Liver (tissue), 9 donors: ENCODE data around the gene GORASP2. TPM values are rescaled to one million over a fixed set of nuclear protein-coding genes. Genes with fewer than 3 reads are reported as not detected.

Experiments used
- DNase-seq: peaks from one replicate; pipeline ENCODE4 v3.0.0-alpha.2; 2017; ENCODE audit warnings: low spot score
- H3K27ac ChIP-seq, 2 donors: one replicate each; pipeline ENCODE4 v1.7.0; 2013; ENCODE audit warnings: inconsistent platforms in 2 of 2, low read length in 2 of 2, control low read depth in 1 of 2, low read depth in 1 of 2, mild to moderate bottlenecking in 1 of 2
- H3K27me3 ChIP-seq, 4 donors: one replicate each; pipeline versions ENCODE4 v1.6.1 to v1.7.0; 2013; ENCODE audit warnings: low read length in 3 of 4, inconsistent platforms in 1 of 4, mild to moderate bottlenecking in 1 of 4, moderate library complexity in 1 of 4; ENCODE audit not compliant: control insufficient read depth in 4 of 4, insufficient read depth in 4 of 4
- H3K36me3 ChIP-seq, 4 donors: one replicate each; pipeline versions ENCODE4 v1.6.1 to v1.7.0; 2013; ENCODE audit warnings: low read length in 3 of 4, mild to moderate bottlenecking in 3 of 4, low read depth in 1 of 4, moderate library complexity in 1 of 4; ENCODE audit not compliant: control insufficient read depth in 4 of 4, insufficient read depth in 3 of 4
- H3K4me1 ChIP-seq, 4 donors: one replicate each; pipeline versions ENCODE4 v1.6.1 to v1.7.0; 2013; ENCODE audit warnings: low read length in 3 of 4, mild to moderate bottlenecking in 3 of 4, moderate library complexity in 1 of 4; ENCODE audit not compliant: control insufficient read depth in 4 of 4, insufficient read depth in 4 of 4
- H3K4me3 ChIP-seq, 3 donors: one replicate each; pipeline versions ENCODE4 v1.6.1 to v1.7.0; 2013; ENCODE audit warnings: low read length in 3 of 3, control low read depth in 1 of 3, low read depth in 1 of 3, mild to moderate bottlenecking in 1 of 3
- H3K9ac ChIP-seq, 2 donors: one replicate each; pipeline ENCODE4 v1.7.0; 2013; ENCODE audit warnings: low read length in 2 of 2, mild to moderate bottlenecking in 2 of 2, moderate library complexity in 2 of 2, control low read depth in 1 of 2, low read depth in 1 of 2
- H3K9me3 ChIP-seq, 4 donors: one replicate each; pipeline versions ENCODE4 v1.6.1 to v1.7.0; 2013; ENCODE audit warnings: low read length in 3 of 4; ENCODE audit not compliant: control insufficient read depth in 4 of 4
- ATF3 ChIP-seq: IDR thresholded peaks from 2 replicates; pipeline ENCODE4 v1.6.1; 2016; ENCODE audit warnings: antibody characterized with exemption
- EGR1 ChIP-seq, 2 donors: IDR thresholded peaks; 2 replicates each; pipeline ENCODE4 v1.6.1; 2016 to 2018; ENCODE audit warnings: antibody characterized with exemption in 2 of 2, low read depth in 2 of 2
- FOXA2 ChIP-seq: IDR thresholded peaks from 2 replicates; pipeline ENCODE4 v1.6.1; 2016; ENCODE audit warnings: antibody characterized with exemption
- GABPA ChIP-seq, 2 donors: IDR thresholded peaks in 1 of 2; conservative IDR thresholded peaks in 1 of 2; 2 replicates each; pipeline ENCODE4 v1.6.1; 2016; ENCODE audit warnings: antibody characterized with exemption in 2 of 2, mild to moderate bottlenecking in 1 of 2, moderate library complexity in 1 of 2
- HNF4A ChIP-seq, 2 donors: conservative IDR thresholded peaks; 2 replicates each; pipeline ENCODE4 v1.6.1; 2016; ENCODE audit warnings: antibody characterized with exemption in 2 of 2, mild to moderate bottlenecking in 2 of 2
- HNF4G ChIP-seq: IDR thresholded peaks from 2 replicates; pipeline ENCODE4 v1.6.1; 2016; ENCODE audit warnings: antibody characterized with exemption
- JUND ChIP-seq, 2 donors: IDR thresholded peaks; 2 replicates each; pipeline ENCODE4 v1.6.1; 2016; ENCODE audit warnings: antibody characterized with exemption in 2 of 2
- RAD21 ChIP-seq, 2 donors: IDR thresholded peaks; 2 replicates each; pipeline ENCODE4 v1.6.1; 2016; ENCODE audit warnings: antibody characterized with exemption in 2 of 2, mild to moderate bottlenecking in 2 of 2
- REST ChIP-seq: IDR thresholded peaks from 2 replicates; pipeline ENCODE4 v1.6.1; 2016; ENCODE audit warnings: antibody characterized with exemption, mild to moderate bottlenecking
- RXRA ChIP-seq, 2 donors: IDR thresholded peaks; 2 replicates each; pipeline ENCODE4 v1.6.1; 2017 to 2018; ENCODE audit warnings: antibody characterized with exemption in 2 of 2, mild to moderate bottlenecking in 1 of 2
- SP1 ChIP-seq: IDR thresholded peaks from 2 replicates; pipeline ENCODE4 v1.6.1; 2018; ENCODE audit warnings: antibody characterized with exemption, mild to moderate bottlenecking
- TAF1 ChIP-seq: conservative IDR thresholded peaks from 2 replicates; pipeline ENCODE4 v1.6.1; 2016; ENCODE audit warnings: antibody characterized with exemption, mild to moderate bottlenecking
- YY1 ChIP-seq: IDR thresholded peaks from 2 replicates; pipeline ENCODE4 v1.6.1; 2016; ENCODE audit warnings: antibody characterized with exemption, mild to moderate bottlenecking
- ZBTB33 ChIP-seq: IDR thresholded peaks from 2 replicates; pipeline ENCODE4 v1.6.1; 2016; ENCODE audit warnings: antibody characterized with exemption
- WGBS: extraction: QIAGEN DNeasy Blood & Tissue Kit; methylation state at CpG from one replicate; pipeline ENCODE4 v1.1.7; 2013; 5-methylcytosine and 5-hydroxymethylcytosine counted together
- polyA plus RNA-seq, 2 donors: library from polyadenylated mRNA; stranded (reverse) in 1 of 2; unstranded in 1 of 2; fragments of 200-250 nt in 1 of 2; fragments of >200 nt in 1 of 2; fragmentation: Nextera tagmentation in 1 of 2; extraction: Ambion mirVana in 1 of 2; gene quantifications; one replicate each; pipeline versions ENCODE4 v1.2.1 to v1.2.3, GENCODE V29; 2013 to 2015
- total RNA-seq, 2 donors: library from RNA; depleted of rRNA; stranded (reverse); fragments of >200 nt; gene quantifications; one replicate each; pipeline ENCODE4 v1.2.3, GENCODE V29; 2014
- TF ChIP-seq, protein P1 (sequence below): fragments of 150-350 bp; IDR thresholded peaks from 2 replicates; pipeline ENCODE4 v1.5.1; 2017; ENCODE audit warnings: improper control_type of control experiment, low read depth, low read length; ENCODE audit not compliant: missing input control
- TF ChIP-seq, protein P2 (sequence below): IDR thresholded peaks from 2 replicates; pipeline ENCODE4 v1.6.1; 2016; ENCODE audit warnings: antibody characterized with exemption
- donor health status: healthy.
- donor health status: healthy.
- donor health status: healthy.
- donor health status: healthy.
- donor health status: healthy.

The GORASP2 gene
- total and polyA plus RNA-seq, 4 donors: 12.5 to 40.1 (median 29.9) TPM

DNA sequence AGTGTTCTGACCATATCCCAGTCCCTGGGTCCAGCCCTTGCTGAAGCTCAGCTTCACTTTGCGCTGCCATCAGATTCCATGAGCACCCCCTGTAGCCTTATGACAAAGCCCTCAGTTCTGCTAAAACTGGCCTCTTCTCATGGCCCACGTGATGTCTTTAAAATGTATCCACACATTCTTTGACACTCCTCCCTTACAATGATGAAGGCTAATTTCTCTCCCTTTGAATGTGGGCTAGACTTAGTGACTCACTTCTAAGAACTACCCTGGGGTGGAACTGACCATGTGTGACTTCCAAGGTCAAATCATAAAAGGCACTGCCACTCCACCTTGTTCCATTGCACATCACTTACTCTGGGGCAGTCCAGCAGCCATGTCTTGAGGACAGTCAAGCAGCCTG lies 45.4 kb upstream of the GORASP2 start:
- Histone ChIP-seq H3K9ac (no peak overlapping the region), H3K9me3 (no peaks in the 10 kb centered on the region), H3K4me1 (no peaks in the 10 kb centered on the region), H3K4me3 (no peak overlapping the region), H3K27me3 (peaks cover 0 to 4% (median 0%) of the 10 kb centered on the region in 4 donors), H3K27ac (no peak overlapping the region), H3K36me3 (no peaks in the 10 kb centered on the region)
- TF ChIP-seq ATF3: no peak
- 95% methylated on average over 2 of the region's 2 CpGs for WGBS
- DNase-seq: no peak

GRCh38 chr2:170885130-170885791 lies 43.8 kb upstream of the GORASP2 start:
- Histone ChIP-seq H3K4me1 (no peaks in the 10 kb centered on the region), H3K4me3 (no peak overlapping the region), H3K9me3 (no peaks in the 10 kb centered on the region), H3K27ac (no peak overlapping the region), H3K27me3 (peaks cover 0 to 4% (median 0%) of the 10 kb centered on the region in 4 donors), H3K9ac (no peak overlapping the region), H3K36me3 (no peaks in the 10 kb centered on the region)
- no peak for DNase-seq
- TF ChIP-seq FOXA2 (no peak), SP1 (no peak), HNF4G (no peak), RXRA (IDR thresholded peaks at IDR 0.05) (no peak), ATF3 (no peak), TAF1 (no peak), HNF4A (conservative IDR thresholded peaks at IDR 0.05) (no peak), EGR1 (IDR thresholded peaks at IDR 0.05; ENCODE audit: low read depth in 2 of 2) (no peak), YY1 (no peak), ZBTB33 (no peak), GABPA (IDR thresholded peaks at IDR 0.05 in 1 of 2, conservative IDR thresholded peaks at IDR 0.05 in 1 of 2) (no peak), RAD21 (IDR thresholded peaks at IDR 0.05) (no peak), JUND (IDR thresholded peaks at IDR 0.05) (no peak), REST (no peak)
- TF ChIP-seq, protein P1, sequence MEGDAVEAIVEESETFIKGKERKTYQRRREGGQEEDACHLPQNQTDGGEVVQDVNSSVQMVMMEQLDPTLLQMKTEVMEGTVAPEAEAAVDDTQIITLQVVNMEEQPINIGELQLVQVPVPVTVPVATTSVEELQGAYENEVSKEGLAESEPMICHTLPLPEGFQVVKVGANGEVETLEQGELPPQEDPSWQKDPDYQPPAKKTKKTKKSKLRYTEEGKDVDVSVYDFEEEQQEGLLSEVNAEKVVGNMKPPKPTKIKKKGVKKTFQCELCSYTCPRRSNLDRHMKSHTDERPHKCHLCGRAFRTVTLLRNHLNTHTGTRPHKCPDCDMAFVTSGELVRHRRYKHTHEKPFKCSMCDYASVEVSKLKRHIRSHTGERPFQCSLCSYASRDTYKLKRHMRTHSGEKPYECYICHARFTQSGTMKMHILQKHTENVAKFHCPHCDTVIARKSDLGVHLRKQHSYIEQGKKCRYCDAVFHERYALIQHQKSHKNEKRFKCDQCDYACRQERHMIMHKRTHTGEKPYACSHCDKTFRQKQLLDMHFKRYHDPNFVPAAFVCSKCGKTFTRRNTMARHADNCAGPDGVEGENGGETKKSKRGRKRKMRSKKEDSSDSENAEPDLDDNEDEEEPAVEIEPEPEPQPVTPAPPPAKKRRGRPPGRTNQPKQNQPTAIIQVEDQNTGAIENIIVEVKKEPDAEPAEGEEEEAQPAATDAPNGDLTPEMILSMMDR: no peak
- TF ChIP-seq, protein P2, sequence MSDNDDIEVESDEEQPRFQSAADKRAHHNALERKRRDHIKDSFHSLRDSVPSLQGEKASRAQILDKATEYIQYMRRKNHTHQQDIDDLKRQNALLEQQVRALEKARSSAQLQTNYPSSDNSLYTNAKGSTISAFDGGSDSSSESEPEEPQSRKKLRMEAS: no peak
- WGBS: 83% methylated on average over 5 of the region's 5 CpGs
